SH-SY5Y (cell line): ENCODE measurements around the gene TOM1L2.

Source experiments
- GATA2 ChIP-seq: IDR thresholded peaks from 2 replicates; pipeline ENCODE4 v1.6.1; 2011; ENCODE audit warnings: mild to moderate bottlenecking, low read depth, low read length
- GATA3 ChIP-seq: IDR thresholded peaks from 2 replicates; pipeline ENCODE4 v1.6.1; 2011; ENCODE audit warnings: low read depth, mild to moderate bottlenecking, low read length, moderate library complexity

- TF ChIP-seq GATA3 (no peak), GATA2 (no peak)
Measured at GRCh38 chr17:18005496-18005895, 33.3 kb upstream of the TOM1L2 start.
